NCI-H2227 (cell line): Measurements from ENCODE around the gene HDAC11.
"Not testable (repeated sequence)": the region's sequence is repeated elsewhere in the genome, so short reads cannot be mapped to it uniquely, and the experiment has no call there.

Source experiments
- DNase-seq: peaks from one replicate; lab custom pipeline; 2025; ENCODE audit not compliant: unreplicated experiment; lab: John Stamatoyannopoulos, UW

HDAC11 gene

GRCh38 chr3:13492976-13493866, 13.1 kb downstream of the HDAC11 start:
- no peak for DNase-seq

GRCh38 chr3:13493867-13494441, 13.8 kb downstream of the HDAC11 start:
- DNase-seq, result no peak

DNA sequence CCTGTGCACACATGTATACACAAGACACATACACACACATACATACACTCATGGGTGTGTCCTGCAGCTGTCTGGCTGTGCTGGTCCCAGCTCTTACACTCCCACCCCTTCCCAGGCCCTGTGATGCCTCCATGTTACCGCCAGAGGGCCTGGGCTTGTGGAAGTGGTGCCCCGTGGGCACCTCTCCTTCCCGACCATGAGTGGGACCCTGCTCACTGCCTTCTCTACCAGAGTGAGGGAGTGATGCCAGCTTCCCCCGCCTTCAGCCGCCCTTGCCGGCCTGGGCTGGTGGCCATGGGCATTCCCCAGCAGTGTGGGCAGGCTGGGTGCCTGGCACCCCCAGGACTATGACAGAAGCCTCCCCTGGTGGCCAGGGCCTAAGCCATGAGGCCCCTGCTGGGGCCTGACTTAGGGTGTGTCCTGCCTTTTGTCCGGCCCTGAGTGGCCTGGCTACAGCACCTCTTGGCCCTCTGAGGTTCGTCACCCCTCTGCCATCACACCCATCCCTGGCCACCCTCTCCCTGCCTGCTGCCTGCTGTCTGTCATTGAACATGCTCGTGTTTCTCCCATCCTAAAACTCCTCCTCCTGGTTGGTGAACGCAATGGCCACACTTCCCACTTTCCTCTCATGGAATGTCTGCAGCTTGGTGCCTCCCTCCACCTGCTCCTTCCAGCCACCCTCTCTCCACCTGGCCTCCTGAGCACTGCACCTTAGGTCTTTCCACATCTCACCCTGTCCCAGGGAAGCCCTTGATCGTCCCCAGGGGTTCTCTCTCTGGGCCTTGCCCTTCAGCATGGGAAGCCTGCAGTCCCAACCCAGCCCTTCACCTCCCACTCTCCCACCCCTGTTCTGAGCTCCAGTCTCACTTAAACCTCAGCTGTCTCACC, 14.6 kb downstream of the HDAC11 start:
- DNase-seq, result peak; percentile 28

DNA sequence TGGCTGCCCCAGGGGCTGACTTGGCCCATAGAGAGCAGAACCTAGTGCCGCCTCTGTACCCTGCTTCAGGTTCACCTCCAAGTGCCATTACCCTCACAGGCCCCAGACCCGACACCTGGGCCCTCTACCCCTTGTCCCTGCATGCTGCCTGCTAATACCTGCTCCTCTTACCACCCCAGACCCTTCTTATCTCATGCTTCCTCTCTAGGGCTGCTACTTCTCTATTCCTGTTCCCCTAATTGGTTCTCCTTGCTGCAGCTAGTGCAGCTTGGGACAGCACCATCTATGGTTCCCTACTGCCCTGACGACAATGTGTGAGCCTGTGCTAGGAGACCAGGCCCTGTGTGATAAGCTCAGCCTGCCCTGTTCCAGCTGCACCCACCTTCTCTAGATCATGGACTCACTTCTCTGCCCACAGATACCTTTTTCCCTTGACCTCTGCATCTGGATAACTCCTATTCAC, 15.3 kb downstream of the HDAC11 start:
- DNase-seq, result no peak

DNA sequence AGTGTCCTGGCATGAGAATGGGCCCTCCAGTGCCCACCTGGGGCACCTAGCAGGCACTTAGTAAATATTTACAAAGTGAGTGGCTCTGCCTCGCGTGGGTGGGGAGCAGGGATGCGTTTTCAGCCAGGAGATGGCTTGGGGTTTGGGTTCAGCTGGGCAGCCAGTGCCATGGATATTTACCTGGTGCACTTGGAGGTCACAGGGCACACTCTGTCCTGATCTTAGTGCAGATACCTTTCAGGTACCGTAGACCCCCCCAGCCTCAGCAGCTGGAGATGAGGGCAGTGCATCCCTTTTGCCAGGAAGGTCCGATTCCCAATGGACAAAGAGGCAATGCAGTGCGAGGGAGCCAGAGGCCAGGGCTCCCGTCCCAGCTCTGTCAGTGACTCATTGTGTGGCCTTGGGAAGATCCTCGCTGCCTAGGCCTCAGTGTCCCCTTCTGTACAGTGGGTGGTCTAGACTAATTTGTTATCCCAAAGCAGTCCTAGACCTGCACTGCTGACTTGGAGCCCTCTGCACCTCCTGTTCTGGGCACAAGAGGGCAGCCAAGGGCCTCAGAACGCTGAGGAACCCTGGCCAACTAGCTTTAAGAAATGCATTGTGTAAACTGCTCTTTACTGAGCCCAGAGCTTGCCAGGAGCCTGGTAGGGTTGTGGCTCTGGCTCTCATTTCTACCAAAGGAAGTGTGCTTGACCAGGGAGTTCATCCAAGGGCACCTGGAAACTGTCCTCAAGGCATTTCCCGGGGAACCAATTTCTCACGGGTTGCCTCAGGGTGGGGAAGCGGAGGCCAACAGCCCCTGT, 16.0 kb downstream of the HDAC11 start:
- peak; percentile 73 for DNase-seq

DNA sequence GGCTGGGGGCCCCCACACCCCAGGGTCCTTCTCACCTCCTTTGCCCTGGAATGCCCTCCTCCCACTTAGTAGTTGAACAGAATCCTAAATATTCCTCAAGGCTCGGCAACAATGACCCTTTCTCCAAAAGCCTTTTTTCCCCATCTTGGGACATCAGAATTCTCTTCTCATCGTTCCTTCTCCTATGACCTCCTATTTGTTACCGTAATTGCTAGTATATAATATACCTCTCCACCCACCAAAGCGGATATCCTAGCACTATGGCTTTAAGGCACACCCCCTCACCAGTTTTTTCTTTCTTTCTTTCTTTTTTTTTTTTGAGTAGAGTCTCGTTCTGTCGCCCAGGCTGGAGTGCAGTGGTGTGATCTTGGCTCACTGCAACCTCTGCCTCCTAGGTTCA, 16.8 kb downstream of the HDAC11 start:
- no peak for DNase-seq

DNA sequence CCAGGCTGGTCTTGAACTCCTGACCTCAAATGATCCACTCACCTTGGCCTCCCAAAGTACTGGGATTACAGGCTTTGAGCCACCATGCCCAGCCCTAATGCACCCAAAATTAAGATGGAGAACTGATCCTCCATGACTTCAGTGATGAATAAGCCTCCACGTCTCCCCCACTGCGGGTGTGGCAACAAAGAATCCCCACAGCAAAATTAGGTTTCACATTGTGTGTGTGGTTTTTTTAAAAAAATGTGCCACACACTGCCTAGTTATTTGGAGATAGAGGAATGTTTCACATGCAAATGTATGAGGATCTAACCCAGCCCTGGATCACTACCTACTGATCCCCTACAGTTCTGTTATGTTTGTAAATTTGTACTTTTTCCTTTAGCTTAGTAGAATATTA, 17.3 kb downstream of the HDAC11 start:
- no peak for DNase-seq

DNA sequence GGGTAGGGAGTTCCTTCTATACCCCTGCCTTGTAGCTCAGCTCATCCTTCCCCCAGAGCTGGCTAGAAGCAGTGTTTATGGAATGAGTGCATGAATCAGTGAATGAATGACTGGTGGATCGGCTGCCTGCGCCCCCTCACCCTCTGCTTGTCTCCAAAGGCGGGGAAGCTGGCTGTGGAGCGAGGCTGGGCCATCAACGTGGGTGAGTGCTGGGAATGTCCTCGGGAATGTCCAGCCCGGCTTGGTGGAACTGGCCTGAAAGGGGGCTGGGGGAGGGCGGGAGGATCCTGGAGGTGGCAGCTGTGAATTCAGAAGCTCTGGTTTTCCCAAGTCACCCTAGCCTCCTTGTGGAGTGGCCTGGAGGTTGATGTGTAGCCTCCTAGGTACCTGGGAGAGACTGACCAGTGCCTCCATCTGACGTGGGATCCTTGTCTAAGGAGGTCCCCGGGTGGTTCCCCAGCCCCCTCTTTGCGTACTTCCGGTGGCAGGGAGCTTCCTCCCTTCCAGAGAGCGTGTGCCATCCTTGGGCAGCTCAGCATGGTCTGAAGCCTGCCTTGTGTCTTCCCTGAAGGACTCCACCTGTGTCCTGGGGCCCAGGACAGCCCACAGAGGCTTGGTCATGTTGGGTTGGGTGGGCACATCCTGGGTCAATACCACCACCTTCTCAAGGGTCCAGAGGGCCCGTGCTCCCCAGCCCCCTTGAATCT, 18.4 kb downstream of the HDAC11 start:
- no peak for DNase-seq

DNA sequence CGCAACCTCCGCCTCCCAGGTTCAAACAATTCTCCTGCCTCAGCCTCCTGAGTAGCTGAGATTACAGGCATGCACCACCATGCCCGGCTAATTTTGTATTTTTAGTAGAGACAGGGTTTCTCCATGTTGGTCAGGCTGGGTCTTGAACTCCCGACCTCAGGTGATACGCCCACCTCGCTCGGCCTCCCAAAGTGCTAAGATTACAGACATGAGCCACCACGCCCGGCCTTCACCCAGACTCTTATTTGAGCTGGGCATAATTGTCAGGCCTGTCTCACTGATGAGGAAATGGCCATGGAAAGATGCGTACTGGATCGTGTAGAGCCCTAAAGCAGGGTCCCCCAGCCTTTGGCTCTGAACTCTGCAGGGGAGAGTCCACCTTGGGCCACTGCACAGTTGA, 19.1 kb downstream of the HDAC11 start:
- not testable (repeated sequence) for DNase-seq

GRCh38 chr3:13500133-13500885, 20.2 kb downstream of the HDAC11 start:
- no peak for DNase-seq

GRCh38 chr3:13501056-13501455, 20.9 kb downstream of the HDAC11 start:
- DNase-seq, result no peak

DNA sequence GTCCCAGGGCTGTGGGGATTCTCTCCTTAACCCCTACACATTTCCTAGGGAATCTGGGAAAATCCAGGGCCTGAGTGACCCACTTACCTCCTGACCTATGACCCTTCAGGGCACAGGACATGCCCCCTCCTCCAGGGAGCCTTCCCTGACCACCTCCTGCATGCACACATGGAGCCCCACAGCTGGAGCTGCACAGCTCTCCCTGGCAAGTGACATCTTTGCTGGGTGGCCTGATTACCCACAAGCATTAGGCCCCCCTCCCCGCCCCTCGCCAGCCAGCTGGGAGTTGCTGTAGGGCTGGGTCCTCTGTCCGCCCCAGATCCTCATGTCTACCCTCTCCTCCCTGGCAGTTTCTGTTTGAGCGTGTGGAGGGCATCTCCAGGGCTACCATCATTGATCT, 21.4 kb downstream of the HDAC11 start:
- DNase-seq, result no peak

GRCh38 chr3:13501958-13502790, 22.1 kb downstream of the HDAC11 start:
- DNase-seq, result no peak

DNA sequence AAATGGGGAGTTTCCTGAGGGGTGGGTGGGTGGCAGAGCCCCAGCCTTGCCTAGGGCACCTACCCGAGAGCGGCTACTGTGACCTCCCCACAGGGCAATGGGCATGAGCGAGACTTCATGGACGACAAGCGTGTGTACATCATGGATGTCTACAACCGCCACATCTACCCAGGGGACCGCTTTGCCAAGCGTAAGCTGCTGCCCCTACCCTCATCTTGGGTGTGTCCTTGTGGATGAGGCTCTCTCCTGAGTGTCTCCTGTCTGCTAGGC, 22.6 kb downstream of the HDAC11 start:
- no peak for DNase-seq

DNA sequence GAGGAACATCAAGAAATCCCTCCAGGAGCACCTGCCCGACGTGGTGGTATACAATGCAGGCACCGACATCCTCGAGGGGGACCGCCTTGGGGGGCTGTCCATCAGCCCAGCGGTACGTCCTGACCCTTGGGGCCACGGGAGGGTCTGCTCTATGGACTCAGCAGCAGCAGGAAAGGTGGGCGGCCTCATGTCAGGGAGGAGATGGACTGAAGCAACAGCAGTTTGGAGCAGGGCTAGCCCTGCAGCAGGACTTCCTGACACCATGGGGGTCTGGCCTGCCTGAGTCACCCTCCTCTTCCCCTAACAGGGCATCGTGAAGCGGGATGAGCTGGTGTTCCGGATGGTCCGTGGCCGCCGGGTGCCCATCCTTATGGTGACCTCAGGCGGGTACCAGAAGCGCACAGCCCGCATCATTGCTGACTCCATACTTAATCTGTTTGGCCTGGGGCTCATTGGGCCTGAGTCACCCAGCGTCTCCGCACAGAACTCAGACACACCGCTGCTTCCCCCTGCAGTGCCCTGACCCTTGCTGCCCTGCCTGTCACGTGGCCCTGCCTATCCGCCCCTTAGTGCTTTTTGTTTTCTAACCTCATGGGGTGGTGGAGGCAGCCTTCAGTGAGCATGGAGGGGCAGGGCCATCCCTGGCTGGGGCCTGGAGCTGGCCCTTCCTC, 24.2 kb downstream of the HDAC11 start:
- DNase-seq, result no peak

- no peak for DNase-seq
Measured at GRCh38 chr3:13505147-13506130, 25.3 kb downstream of the HDAC11 start.

DNA sequence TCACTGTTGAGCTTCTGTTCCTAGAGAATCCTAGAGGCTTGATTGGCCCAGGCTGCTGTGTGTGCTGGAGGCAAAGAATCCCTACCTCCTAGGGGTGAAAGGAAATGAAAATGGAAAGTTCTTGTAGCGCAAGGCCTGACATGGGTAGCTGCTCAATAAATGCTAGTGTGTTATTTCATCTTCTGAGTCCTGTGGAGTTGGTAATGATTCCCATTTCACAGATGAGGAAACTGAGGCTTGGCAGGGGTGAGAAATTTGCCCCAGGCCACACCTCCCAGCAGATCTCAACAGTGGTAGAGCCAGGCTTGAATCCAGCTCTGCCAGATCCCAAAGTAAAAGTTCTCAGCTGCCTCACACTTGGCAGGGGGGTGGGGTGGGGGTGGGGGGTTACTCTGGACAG, 26.1 kb downstream of the HDAC11 start:
- DNase-seq, result no peak
